Superior temporal gyrus (tissue), 1 donor: ENCODE measurements around the gene FBXL16.

ENCODE experiments used
- DNase-seq: peaks from one replicate; pipeline ENCODE4 v3.0.0-alpha.2; 2016; ENCODE audit errors: extremely low spot score

The FBXL16 gene

DNA sequence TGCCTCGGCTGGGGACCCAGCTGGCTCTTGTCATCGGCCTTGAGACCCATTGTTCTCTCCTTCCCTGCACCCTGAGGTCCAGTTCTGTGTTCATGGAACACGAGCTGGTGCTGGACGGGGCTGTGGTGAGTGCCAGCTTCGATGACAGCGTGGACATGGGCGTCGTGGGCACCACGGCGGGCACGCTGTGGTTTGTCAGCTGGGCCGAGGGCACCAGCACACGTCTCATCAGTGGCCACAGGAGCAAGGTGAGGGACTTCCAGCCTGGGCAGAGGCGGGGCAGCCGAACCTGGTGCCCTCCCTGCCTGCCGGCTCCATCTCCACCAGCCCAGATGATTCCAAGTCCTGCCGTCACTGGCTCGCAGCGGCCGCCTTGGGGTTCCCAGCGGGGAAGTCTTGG, 43.0 kb downstream of the FBXL16 start:
- DNase-seq = no peak

DNA sequence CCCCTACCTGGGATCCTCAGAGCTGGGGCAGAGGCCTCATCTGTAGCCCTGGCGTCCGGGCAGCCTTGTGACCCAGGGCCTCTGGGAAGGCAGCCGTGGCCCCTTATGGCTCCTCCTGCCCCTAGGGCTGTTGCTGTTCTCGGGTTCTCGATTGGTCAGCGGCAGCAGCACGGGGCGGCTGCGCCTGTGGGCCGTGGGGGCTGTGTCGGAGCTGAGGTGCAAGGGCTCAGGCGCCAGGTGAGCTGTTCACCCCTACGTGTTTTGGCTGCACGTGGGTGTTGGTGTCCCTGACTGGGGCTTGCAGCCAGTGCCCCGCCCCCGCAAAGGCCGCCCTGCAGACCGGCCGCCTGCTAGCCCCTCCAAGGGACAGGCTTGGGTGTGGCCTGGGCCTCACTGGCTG, 43.5 kb downstream of the FBXL16 start:
- DNase-seq = no peak

DNA sequence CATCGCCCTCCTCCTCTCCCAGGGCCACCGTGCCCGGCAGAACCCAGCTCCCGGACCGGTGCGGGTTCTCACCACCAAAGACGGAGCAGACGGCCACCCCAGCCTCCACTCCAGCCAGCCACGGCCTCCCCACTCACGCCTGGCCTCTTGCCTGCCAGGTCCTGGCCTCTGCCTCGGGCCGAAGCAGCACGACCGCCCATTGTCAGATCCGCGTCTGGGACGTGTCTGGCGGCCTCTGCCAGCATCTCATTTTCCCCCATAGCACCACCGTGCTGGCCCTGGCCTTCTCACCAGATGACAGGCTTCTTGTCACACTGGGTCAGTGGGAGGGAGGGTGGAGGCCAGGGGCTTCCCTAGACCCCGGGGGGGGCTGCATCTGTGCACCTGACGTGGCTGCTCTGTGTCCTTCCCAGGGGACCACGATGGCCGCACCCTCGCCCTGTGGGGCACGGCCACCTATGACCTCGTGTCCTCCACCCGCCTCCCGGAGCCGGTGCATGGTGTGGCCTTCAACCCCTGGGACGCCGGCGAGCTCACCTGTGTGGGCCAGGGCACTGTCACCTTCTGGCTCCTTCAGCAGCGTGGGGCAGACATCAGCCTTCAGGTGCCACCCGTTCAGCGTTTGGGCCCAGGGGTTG, 44.3 kb downstream of the FBXL16 start:
- no peak for DNase-seq

DNA sequence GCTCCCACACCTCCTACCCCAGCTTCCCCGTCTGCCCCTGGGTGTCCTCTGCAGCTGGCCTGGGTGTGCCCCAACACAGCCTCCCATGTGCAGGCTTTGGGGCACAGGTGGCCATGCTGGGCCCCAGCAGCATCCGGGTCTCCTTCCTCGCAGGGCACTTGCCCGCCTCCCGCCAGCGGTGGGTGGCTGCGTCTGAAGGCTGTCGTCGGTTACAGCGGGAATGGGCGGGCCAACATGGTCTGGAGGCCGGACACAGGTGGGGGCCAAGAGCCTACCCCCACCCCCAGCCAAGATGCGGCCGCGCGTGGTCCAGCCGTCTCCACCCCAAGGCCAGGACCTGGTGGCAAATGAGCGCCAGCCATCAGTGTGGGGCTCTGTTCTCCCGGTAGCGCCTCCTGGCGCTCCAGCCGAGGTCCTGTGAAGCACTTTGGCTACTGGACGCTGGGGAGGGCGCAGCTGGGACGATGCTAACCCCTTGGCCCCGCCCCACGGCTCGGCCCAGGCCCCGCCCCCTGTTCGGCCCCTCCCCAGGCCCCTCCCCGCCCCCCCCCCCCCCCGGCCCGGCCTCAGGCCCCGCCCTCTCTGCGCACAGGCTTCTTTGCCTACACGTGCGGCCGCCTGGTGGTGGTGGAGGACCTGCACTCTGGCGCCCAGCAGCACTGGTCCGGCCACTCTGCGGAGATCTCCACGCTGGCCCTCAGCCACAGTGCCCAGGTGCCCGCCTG, 45.0 kb downstream of the FBXL16 start:
- peak; percentile 81 for DNase-seq

DNA sequence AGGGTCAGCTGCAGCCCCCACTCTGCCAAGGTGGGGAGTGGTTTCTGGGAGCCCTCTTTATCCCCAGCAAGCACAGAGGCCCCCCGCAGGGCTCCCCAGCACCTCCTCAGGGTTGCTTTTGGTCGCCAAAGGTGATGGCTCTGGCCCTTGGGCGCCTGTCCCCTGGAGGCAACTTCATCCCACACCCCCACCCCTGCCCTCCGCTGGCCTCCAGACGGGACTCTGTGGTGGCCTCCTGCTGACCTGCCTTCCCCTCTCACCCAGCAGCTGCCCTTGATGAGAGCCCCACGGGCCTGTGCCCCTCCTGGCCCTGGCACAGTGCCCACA, 45.5 kb downstream of the FBXL16 start:
- DNase-seq = no peak

DNA sequence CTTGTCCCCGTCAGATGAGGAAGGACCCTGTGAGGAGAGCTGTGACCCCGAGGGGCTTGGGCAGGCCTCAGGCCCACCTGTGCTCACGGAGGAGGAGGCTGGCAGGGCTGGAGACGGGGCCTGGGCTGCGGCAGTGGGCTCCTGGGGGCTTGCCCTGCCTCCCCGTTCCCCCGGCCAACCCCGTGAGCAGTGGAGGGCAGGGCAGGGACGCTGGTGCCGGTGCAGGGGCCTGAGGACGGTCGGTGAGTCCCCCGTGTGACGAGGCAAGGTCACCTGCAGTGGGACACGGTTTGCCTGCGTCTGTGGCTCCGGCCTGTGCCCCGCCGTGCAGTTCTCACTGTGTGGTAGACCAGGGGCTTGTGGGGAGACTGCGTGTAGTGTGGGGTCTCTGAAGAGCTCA, 46.0 kb downstream of the FBXL16 start:
- no peak for DNase-seq

DNA sequence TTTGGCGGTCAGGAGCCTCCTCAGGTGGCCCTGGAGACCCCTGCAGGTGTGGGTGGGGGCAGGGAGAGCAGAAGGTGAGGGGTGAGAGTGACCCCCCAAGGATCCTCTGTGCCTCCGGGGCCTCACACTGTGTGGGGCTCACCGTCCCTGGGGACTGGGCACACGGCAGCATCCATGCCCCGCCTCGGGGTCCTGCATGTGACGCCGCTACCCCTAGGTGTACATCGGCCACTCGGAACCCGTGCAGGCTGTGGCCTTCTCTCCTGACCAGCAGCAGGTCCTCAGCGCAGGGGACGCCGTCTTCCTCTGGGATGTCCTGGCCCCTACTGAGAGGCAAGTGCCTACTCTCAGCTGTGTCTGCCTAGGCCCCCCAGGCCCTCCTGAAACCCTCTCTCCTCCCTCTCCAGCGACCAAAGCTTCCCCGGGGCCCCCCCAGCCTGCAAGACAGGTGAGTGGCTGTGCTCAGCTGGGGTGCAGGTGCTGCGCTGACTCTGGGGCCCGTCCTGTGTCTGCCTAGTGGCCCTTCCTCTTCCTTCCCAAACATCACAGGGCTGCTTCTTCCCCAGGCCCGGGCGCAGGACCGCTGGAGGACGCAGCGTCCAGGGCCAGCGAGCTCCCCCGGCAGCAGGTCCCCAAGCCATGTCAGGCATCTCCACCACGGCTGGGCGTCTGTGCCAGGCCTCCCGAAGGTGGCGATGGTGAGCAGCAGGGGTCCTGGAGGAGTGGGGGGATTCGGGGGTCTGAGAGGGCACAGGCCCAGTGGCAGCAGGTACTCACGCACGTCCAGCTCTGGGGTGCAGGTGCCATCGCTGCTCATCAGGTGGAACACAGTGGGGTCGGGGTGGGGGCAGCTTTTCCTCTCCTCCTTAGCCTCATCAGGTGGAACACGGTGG, 46.7 kb downstream of the FBXL16 start:
- no peak for DNase-seq

DNA sequence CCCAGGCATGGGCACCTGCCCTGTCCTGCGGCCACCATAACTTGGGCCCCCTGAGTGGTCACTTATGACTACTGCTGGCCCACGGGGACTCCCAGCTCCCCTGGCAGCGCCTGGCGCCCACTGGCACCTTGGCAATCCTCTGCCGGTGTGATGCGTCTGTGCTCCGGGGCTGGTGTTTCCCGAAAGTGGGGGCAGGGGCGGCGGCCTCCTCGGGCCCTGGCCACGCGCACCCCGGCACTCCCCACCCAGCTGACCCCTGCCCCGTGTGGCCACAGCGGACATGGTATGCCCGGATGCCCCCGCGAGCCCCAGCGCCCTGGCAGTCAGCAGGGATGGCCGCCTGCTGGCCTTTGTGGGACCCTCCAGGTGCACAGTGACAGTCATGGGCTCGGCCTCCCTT, 48.1 kb downstream of the FBXL16 start:
- DNase-seq = no peak

DNA sequence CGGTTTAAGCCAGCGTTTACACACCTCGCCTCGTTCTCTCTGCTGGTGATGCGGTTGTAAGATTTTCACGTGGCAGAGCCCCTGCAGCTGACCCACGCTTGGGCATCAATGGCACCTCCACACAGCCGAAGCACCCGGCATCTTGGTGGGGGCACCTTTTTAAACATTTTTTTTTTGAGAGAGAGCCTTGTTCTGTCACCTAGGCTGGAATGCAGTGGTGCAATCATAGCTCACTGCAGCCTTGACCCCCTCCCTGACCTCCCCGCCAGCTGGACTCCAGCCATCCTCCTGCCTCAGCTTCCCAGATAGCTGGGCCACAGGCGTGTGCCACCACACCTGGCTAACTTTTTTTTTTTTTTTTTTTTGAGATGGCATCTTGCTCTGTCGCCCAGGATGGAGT, 51.6 kb downstream of the FBXL16 start:
- DNase-seq = no peak

DNA sequence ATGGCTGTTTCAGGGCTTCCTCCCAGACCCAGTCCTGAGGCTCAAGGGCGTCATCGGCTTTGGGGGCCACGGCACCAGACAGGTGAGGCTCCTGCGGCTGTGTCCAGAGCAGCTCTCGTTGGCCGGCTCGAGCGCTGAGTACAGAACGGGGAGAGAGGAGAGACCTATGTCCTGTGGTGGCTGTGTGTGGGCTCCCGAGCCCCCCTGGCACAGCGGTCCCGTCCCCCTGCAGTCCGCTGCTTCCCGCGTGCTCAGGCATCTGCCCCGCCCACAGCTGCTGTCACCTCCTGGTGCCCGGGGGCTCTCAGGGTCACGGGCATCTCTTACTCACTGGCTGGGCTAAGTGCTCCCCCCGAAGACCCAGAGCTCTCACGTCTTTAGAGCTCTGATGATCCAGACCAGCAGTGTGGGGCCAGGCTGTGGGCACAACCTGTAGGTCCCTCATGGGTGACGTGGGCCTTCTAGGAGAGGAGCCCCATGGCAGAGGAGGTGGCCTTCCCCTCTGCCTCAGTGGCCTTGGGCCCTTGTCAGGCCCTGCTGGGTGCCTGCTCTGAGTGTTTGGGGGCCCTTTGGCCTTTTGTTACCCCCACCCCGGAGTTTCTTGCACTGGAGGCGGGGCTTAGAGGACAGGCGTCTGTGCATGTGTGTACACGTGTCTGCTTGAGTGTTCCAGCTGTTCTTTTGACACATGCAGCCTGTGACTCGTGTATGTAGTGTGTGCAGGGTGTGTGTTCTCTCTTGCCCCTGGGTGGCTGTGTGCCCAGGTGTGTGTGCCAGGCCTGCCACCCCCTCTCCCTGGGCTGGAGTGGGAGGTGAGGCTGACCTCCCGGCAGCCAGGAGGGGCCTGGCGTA, 52.9 kb downstream of the FBXL16 start:
- no peak for DNase-seq

DNA sequence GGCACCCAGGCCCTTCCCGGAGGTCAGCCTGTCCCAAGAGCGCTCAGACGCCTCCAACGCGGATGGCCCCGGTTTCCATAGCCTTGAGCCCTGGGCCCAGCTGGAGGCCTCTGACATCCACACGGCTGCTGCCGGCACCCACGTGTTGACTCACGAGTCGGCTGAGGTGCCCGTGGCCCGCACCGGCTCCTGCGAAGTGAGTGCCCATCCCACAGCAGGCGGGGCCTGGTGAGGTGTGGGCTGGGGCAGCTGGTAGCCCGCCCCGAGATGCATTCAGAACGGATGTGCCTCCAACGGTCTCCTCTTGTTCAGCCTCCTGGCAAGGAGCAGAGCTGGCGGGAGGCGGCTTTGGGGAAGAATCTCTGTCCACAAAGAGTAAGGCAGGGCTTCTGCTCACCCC, 53.8 kb downstream of the FBXL16 start:
- DNase-seq = no peak

DNA sequence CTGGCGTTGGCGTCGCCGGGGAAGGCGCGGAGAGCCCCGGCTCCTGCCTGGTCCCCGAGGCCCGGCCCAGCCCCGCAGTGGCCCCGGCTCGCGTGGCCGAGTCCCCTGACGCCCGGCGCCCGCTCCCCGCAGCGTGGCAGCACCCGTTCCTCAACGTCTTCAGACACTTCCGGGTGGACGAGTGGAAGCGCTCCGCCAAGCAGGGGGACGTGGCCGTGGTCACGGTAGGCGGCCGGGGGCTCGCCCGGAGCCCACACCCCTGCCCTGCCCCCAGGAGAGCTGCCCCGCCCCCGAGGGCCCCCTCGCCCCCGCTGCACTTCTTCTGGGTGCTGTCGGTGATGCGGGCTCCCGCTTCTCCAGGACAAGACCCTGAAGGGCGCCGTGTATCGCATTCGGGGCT, 56.0 kb downstream of the FBXL16 start:
- no peak for DNase-seq

DNA sequence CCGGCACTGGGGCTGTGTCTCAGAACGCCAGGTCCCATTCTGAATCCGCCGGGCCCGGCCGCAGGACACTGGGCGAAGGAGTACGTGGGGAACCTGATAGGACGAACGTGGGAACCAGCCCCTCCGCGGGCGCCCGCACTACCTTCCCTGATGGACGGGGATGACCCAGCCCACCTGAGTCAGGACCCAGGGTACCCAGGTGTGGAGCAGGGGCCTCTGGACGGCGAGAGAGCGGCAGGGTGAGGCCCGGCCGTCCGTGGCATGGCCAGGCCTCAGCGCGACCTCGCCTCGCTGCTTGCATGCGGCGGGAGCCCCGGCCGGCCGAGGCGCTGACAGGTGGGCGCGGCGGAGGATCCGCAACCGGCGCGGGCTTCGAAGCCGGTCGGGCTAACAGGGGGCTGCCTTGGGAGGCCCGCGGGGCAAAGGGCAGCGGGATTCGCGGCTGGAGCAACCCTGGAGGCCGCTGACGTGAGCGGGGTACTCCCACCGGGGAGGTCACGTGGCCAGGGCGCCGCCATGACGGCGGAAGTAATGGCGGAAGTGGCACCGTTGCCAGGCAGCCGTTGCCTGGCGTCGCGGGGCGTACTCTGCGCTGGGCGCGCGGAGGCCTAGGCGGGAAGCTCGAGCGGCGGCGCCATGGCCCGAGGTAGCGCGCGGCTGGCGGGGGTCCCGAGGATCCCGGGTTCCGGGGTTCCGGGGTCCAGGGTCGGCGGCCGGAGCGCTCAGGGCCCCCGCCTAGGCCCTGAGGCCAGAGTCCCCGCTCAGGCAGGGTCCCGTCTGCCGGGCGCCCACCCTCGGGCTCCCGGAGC, 56.6 kb downstream of the FBXL16 start, which contains the start of gene WDR90:
Gene WDR90 (plus strand): TSS at position 585 of the 809 bp plus-strand sequence. CDS start 52 bp downstream, at position 637.
- DNase-seq = peak; percentile 96

DNA sequence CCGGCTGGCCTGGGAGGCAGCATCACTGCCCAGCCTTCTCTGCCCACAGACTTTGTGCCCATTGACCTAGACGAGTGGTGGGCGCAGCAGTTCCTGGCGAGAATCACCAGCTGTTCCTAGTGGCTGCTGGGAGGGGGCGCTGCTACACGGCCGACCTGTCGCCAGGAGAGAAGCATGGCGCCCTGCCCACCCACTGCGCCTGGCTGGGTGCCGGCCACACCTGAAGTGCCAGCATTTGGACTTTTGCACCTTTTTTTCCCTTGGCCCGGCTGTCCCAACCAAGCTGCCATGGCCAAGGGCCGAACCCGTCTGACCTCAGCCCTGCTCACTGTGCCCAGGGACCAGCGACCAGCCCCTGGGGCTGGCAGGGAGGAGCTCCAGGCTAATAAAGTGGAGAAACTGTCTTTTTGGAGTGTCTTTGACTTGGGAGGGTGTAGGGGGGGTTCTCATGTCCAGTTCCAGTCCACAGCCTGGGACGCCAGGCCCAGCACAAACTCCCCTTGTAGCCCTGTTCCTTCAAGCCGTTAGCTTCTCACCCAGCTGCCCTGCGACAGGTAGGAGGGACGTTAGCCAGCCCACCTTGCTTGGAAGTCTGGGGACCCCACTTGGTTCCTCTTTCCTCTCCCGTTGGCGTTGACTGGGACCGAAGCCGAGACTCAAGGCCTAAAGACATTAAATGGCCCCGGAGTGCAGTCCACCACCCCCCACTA, 57.4 kb downstream of the FBXL16 start:
- DNase-seq = no peak

DNA sequence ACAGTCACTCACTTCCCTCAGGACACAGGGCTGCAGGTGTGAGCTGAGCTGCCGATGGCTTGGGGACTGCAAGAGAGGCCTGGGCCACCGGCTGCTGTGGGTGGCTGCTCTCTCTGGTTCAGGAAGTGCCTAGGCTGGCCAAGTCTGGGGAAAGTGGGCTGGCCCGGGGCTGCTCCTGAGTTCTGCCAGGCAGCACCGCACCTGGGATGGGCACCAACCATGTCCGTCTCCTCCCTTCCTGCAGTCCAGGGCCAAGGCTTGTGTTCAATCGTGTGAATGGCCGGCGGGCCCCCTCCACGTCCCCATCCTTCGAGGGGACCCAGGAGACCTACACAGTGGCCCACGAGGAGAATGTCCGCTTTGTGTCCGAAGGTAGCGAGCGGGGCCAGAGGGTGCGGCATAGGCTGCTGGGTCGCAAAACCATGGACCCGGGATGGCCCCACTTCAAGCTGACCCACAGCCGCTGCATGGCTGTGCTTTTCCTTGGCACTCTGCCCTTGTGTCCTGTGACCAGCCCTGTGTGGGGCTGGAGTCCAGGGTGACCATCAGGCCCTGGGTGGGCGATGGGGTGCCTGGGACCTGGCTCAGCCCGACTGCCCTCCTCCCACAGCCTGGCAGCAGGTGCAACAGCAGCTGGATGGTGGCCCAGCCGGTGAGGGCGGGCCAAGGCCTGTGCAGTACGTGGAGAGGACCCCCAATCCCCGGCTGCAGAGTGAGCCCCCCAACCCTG, 58.3 kb downstream of the FBXL16 start:
- no peak for DNase-seq

DNA sequence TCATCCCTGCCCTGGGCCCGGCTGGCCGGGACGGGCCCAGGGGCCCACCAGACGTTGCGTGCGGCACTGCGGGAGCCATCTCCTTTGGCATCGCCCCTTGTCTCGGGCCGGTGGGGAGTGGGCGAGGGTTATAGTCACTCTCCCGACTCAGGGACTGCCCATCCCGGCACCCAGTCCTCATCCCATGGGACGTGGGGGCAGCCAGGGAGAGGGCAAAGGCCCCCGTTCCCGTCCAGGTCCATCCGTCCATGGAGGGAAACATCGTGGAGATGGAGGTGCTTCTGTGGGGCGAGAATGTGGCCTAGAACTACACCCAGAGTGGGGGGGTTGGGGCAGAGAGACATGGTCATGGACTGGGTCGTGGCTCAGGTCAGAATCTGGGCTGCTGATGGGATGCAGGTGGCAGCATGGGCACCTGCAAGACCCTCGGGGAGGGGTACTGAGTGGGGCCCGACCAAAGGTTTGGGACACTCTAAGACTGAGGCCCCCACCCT, 58.9 kb downstream of the FBXL16 start:
- no peak for DNase-seq

DNA sequence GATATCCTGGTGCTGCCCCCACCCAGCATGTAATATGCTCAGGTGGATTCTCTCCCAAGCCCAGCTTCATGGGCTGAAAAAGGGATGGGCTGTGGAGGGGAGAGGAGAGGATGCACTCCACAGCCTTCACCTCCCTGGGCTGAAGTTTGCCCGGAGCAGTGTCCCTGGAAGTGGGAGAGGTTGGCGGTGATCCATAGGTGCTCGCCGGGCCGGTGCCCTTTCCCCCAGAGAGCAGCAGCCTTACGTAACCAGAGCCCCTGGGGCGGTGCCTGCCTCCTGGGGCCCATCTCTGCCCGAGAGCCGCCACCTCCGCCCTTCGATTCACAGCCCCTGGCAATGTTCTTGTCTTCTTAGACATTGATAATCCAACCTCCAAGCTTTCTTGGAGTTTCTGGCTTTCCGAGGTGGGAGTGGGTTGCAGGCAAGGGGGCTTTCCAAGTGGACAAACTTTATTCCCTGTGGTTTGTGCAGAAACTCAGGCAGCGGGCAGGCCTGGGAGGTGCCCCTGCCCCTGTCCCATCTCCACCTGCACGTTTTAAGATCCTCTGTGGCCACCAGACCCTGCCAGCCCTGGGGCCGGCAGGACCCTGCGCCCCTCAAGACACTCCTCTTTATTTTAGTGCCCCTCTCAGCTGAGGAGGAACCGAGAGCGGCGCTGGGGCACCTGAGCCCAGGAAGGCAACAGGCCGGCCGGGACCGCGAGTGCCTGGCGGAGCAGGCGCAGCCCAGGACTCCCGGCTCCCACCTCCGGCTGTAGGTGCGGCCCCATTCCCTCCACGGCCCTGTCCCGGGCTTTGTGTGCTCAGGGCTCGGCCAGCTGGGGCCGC, 59.5 kb downstream of the FBXL16 start:
- DNase-seq = no peak

DNA sequence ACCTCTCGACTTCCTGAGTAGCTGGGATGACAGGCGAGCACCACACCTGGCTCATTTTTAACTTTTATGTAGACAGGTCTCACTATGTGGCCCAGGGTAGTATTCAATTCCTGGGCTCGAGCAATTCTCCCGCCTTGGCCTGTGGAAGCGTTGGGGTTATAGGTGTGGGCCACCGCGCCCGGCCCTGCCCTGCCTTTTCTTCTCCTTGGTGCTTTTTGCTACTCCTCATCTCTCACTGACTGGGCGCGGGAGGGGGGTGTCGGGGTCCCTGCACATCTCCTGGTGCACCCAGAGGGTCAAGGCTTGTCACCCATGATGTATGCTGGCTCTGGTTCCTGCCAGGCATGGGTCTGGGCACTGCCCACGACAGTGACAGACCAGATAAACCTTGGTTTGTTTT, 61.0 kb downstream of the FBXL16 start:
- no peak for DNase-seq

DNA sequence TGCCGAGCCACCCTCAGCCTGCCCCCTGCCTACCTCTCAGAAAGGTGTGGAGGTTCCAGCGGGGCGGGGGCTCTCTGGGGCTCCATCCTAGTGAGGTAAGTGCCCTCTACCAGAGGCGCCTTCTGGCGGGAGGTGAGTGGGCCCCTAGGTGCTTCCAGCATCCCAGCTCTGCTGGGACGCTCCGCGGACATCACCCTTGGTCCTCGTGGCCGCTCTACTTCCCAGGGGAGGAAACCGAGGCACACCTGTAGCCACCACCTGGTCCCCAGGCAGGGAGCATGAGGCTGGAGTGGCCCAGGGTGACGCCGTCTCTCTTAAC, 62.6 kb downstream of the FBXL16 start:
- DNase-seq = no peak
